Peyer's patch (tissue), 4 donors: ENCODE measurements around the gene PKN1. TPM values are rescaled to one million over a fixed set of nuclear protein-coding genes. Genes with fewer than 3 reads are reported as not detected.

Experiments used
- DNase-seq, 3 donors: peaks; one replicate each; pipeline ENCODE4 v3.0.0-alpha.2; 2017 to 2019
- H3K27ac ChIP-seq, 4 donors: fragments of 200-600 bp; sonication (generic); one replicate each; pipeline ENCODE4 v1.5.1; 2016 to 2019
- H3K27me3 ChIP-seq, 2 donors: fragments of 200-600 bp; sonication (generic); one replicate each; pipeline ENCODE4 v1.5.1; 2019
- H3K36me3 ChIP-seq, 3 donors: fragments of 200-600 bp; sonication (generic); one replicate each; pipeline ENCODE4 v1.5.1; 2016 to 2019
- H3K4me1 ChIP-seq, 4 donors: fragments of 200-600 bp; sonication (generic); one replicate each; pipeline ENCODE4 v1.5.1; 2016 to 2019
- H3K4me3 ChIP-seq, 4 donors: fragments of 200-600 bp; sonication (generic); 1 replicate in 3 of 4; 2 replicates in 1 of 4; pipeline ENCODE4 v1.5.1; 2016 to 2019; ENCODE audit warnings: mild to moderate bottlenecking in 1 of 4
- H3K9me3 ChIP-seq, 4 donors: fragments of 200-600 bp; sonication (generic); one replicate each; pipeline ENCODE4 v1.5.1; 2016 to 2019; ENCODE audit warnings: mild to moderate bottlenecking in 1 of 4
- POLR2A ChIP-seq, 2 donors: fragments of 450-650 bp; IDR thresholded peaks; one replicate each; pipeline ENCODE4 v1.5.1; 2017; ENCODE audit warnings: antibody characterized with exemption in 2 of 2, mild to moderate bottlenecking in 2 of 2, moderate library complexity in 2 of 2
- total RNA-seq, 4 donors: library from RNA; depleted of rRNA; stranded (reverse); fragments of >200 nt; gene quantifications; one replicate each; pipeline ENCODE4 v1.1.0, GENCODE V29; 2016
- TF ChIP-seq, protein P1 (sequence below), 6 experiments: fragments of 450-650 bp in 4 of 6; fragments of 200-600 bp in 2 of 6; sonication (generic) in 1 of 6; IDR thresholded peaks; one replicate each; pipeline ENCODE4 v1.5.1; 2017 to 2019; ENCODE audit warnings: antibody characterized with exemption in 6 of 6, mild to moderate bottlenecking in 3 of 6, moderate library complexity in 1 of 6

PKN1 gene
- total RNA-seq, 4 donors from 2014 or later: 13.1 to 140 (median 28.2) TPM

DNA sequence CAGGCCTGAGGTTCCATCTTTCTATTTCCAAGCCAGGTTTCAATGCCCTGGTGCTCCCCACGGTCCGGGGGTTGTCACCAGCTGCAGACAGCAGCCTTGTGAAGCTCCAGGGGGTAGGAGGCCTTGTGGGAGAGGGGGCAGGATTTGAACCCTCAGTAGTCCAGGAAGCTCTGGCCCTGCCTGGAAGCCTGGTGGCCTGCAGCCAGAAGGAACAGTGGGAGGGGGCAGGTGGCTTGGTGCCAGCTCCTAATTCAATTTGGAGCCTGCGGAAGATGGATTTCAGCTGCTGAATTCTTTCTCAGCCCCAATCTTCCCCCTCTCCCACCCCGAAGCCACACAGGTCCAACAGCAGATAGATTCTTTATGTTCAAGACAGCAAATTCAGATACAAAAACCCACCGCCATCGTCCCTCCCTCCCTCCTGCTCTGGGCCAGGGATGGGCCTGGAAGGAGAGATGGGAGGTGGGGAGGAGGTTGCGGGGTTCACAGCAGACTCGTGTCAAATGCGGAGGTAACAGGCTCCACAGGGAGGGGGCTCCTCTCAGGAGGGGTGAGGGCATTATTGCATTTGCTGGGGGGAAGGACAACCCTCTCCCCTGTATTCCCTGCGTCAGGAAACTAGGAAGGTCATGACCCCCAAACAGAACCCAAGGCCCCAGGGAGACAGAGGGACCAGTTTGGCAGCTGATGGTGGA is 44.5 kb downstream of the PKN1 start:
- Histone ChIP-seq H3K9me3 (no peaks in the 10 kb centered on the region), H3K36me3 (peaks cover 0 to 43% (median 0%) of the 10 kb centered on the region in 3 donors), H3K27ac (peak overlapping the region in 2 of 4 donors; percentile 40 to 57), H3K4me1 (peaks cover 0 to 37% (median 12%) of the 10 kb centered on the region in 4 donors), H3K27me3 (peaks cover 0 to 3% of the 10 kb centered on the region in 2 donors), H3K4me3 (no peak overlapping the region)
- DNase-seq: no peak
- TF ChIP-seq, protein P1, sequence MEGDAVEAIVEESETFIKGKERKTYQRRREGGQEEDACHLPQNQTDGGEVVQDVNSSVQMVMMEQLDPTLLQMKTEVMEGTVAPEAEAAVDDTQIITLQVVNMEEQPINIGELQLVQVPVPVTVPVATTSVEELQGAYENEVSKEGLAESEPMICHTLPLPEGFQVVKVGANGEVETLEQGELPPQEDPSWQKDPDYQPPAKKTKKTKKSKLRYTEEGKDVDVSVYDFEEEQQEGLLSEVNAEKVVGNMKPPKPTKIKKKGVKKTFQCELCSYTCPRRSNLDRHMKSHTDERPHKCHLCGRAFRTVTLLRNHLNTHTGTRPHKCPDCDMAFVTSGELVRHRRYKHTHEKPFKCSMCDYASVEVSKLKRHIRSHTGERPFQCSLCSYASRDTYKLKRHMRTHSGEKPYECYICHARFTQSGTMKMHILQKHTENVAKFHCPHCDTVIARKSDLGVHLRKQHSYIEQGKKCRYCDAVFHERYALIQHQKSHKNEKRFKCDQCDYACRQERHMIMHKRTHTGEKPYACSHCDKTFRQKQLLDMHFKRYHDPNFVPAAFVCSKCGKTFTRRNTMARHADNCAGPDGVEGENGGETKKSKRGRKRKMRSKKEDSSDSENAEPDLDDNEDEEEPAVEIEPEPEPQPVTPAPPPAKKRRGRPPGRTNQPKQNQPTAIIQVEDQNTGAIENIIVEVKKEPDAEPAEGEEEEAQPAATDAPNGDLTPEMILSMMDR (IDR thresholded peaks at IDR 0.05): no peak
- no peak for TF ChIP-seq POLR2A (IDR thresholded peaks at IDR 0.05)

DNA sequence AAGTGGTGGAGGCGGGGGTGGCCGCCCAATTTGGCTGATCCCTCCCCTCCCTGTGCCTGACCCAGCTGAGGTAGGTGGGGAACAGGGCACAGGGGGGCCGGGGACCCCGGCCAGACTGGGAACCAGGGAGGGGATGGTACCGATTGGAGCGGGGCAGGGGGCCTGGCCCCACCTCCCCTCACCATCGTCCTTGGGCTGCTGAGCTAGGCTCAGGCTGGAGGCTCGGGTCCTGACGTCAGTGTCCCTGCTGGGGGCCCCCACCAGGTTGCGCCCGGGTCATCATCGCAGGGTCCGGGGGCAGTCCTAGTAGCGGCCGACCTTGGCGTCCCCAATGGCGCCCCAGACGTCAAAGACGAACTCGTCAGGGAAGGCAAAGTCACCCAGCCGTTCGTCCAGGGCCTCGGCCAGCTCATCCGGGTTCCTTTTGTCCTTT is 45.0 kb downstream of the PKN1 start:
- Histone ChIP-seq H3K27ac (peak overlapping the region in 1 of 4 donors; percentile 57), H3K9me3 (no peaks in the 10 kb centered on the region), H3K27me3 (peaks cover 0 to 3% of the 10 kb centered on the region in 2 donors), H3K36me3 (peaks cover 0 to 46% (median 0%) of the 10 kb centered on the region in 3 donors), H3K4me1 (peaks cover 0 to 32% (median 8%) of the 10 kb centered on the region in 4 donors), H3K4me3 (no peak overlapping the region)
- TF ChIP-seq, protein P1 (IDR thresholded peaks at IDR 0.05): no peak
- no peak for TF ChIP-seq POLR2A (IDR thresholded peaks at IDR 0.05)
- DNase-seq: no peak

DNA sequence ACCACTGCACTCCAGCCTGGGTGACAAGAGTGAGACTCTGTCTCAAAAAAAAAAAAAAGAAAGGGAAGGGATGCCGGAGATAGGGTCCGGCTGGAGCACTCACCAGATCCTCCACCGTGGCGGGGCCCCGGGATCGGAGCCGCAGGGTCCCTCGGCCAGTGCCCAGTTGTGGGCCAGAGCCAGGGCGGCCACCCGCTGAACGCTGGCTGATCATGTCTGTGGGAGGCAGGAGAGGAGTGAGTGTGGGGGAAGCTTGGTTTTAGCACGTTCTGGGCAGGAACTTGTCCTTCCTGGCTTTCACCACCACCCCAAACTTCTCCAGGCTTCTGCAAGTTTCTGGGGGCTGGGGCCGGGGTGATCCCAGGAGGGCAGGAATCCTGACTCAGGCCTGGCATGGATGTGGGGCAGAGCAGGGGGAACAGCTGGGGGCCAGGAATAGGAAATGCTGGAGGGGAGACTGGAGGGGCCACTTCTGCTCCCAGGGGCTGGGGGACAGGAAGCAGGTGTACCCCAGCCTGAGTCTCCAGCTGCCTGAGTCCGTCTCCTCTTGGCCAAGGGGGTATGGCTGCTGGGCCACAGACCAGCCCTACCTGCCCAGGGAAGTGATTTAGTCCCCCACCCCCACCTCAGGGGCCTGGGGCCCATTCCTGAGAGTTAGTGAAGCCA is 46.3 kb downstream of the PKN1 start:
- Histone ChIP-seq H3K27me3 (no peaks in the 10 kb centered on the region), H3K36me3 (peaks cover 0 to 50% (median 0%) of the 10 kb centered on the region in 3 donors), H3K27ac (peak overlapping the region in 1 of 4 donors; percentile 42), H3K9me3 (no peaks in the 10 kb centered on the region), H3K4me3 (no peak overlapping the region), H3K4me1 (peaks cover 0 to 20% (median 3%) of the 10 kb centered on the region in 4 donors)
- TF ChIP-seq, protein P1 (IDR thresholded peaks at IDR 0.05): no peak
- DNase-seq: no peak

DNA sequence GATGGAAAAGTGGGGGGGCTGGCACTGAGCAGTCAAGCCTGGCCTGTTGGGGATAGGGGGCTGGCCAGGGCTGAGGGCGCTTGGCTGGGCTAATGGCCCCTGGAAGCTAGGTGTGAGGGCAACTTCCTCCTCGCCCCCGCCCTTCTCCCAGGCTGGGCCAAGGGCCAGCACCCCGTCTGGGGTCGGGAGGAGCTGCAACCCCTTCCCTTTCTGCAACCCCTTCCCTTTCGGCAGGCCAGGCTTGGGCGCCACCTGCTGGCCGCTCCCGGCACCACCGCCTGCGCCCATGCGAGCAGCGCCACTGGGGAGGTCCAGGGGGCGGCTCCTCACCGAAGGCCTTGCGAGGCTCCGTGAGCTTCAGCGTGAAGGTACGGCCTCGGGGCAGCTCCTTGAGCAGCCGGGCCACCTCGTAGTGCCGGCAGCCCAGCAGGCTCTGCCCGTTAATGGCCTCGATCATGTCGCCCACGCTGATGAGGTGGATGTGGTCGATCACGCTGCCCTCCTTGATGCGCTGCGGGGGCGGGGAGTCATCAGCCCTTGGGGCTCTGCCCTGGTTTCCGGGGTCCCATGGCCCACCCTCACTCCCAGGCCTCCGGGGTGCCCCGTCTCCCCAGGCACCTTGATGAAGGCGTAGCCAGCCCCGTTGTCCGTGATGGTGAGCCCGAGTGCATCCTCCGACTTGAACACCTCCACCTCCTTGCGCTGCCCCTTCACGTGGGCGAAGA is 47.0 kb downstream of the PKN1 start:
- Histone ChIP-seq H3K36me3 (peaks cover 0 to 57% (median 0%) of the 10 kb centered on the region in 3 donors), H3K27ac (peak overlapping the region in 1 of 4 donors; percentile 42), H3K9me3 (no peaks in the 10 kb centered on the region), H3K4me3 (peak overlapping the region in 1 of 4 donors; percentile 2), H3K4me1 (peaks cover 0 to 15% (median 2%) of the 10 kb centered on the region in 4 donors), H3K27me3 (no peaks in the 10 kb centered on the region)
- TF ChIP-seq POLR2A (IDR thresholded peaks at IDR 0.05): no peak
- TF ChIP-seq, protein P1 (IDR thresholded peaks at IDR 0.05): peak; percentile 69 to 91 (median 74)
- DNase-seq: peak in 2 of 3 donors; percentile 53 to 79

DNA sequence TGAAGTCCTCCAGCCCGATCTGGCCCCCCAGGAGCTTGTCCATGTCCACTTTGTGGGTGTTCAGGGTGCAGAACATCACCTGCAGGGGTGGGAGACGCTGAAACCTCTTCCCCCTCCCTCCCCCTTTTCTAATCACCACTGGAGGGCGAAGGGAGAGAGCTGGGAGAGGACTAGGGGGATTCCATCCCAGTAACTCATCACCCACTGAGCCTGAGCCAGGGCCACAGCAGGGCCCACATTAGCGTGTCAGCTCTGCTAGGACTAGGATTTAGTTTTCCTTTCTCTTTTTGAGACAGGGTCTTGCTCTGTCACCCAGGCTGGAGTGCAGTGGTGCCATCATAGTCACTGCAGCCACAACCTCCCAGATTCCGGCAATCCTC is 47.6 kb downstream of the PKN1 start:
- Histone ChIP-seq H3K27ac (no peak overlapping the region), H3K27me3 (no peaks in the 10 kb centered on the region), H3K4me3 (no peak overlapping the region), H3K9me3 (no peaks in the 10 kb centered on the region), H3K4me1 (peaks cover 0 to 9% (median 0%) of the 10 kb centered on the region in 4 donors), H3K36me3 (peaks cover 0 to 58% (median 0%) of the 10 kb centered on the region in 3 donors)
- no peak for TF ChIP-seq POLR2A (IDR thresholded peaks at IDR 0.05)
- TF ChIP-seq, protein P1 (IDR thresholded peaks at IDR 0.05): no peak
- DNase-seq: no peak
